ENCODE data around the gene STAMBPL1.

STAMBPL1 gene

DNA sequence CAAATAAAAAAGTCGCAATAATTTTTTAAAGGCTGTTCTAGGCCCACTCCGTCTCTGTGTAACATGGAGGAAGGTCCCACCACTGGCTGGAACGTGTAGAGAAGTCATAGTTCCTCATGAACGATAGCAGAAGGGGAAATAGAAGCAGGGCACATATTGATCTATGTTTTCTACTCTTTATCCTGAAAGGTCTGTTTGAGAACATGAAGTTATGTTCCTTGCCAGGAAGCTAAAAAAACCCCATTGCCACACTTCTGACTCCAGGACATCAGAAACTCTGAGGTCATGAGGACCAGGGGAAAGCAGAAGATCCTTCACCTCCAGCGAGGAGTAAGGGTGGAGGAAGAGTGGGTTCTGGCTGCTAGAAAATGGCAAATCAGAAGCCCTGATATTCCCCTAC is 39.2 kb upstream of the STAMBPL1 start:
- no peak overlapping the region for H3K4me3 ChIP-seq (ENCODE audit: low read depth, low read length)
- no peak overlapping the region for H3K9ac ChIP-seq (ENCODE audit: low read depth, low read length)
- H3K27me3 ChIP-seq (ENCODE audit: control insufficient read depth, insufficient read depth, low read length) = no peaks in the 10 kb centered on the region

DNA sequence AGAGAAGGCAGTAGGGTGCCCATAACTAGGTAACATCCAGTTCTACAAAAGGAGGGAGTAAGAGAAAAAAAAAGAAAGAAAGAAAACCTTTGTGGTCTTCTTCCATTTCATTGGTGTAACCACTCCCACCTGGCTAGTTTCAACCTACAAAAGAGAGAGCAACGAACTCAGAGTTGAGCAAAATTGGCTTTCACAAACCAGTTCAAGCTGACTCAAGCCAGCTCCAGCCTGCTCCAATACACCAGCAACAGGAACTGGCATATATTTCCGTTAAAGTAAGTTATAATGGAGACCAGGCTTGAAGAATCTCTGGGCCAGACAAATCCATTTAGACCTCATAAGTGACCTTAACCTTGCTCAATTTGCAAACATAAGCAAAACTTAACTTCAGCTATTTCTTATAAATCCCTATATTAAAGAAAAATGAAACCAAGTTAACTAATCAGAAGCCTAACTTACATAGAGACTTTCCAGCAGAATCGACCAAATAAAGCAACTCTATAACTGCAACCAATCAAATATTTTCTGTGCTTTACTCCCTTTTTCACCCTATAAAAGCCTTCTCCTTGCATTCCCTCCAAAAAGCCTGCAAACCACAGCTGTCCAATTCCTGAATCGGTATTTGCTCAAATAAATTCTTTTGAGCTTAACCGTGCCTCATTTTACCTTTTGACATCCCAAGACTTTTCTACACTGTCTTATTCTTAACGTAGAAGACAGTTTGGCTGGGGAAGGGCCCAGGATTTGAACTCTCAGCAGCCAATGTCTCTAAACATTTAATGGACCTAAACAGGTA is 38.5 kb upstream of the STAMBPL1 start:
- H3K9me3 ChIP-seq (ENCODE audit: control insufficient read depth, insufficient read depth, low read length) = no peaks in the 10 kb centered on the region
- H3K4me3 ChIP-seq (ENCODE audit: low read depth, low read length) = no peak overlapping the region
- H3K36me3 ChIP-seq (ENCODE audit: control insufficient read depth, insufficient read depth, low read length) = no peaks in the 10 kb centered on the region
- no peaks in the 10 kb centered on the region for H3K27me3 ChIP-seq (ENCODE audit: control insufficient read depth, insufficient read depth, low read length)
- H3K4me1 ChIP-seq (ENCODE audit: control insufficient read depth, insufficient read depth, low read length) = no peaks in the 10 kb centered on the region
- H3K9ac ChIP-seq (ENCODE audit: low read depth, low read length) = no peak overlapping the region

More for the DNA sequence above, 39.2 kb upstream of the STAMBPL1 start:
- no peaks in the 10 kb centered on the region for H3K9me3 ChIP-seq (ENCODE audit: control insufficient read depth, insufficient read depth, low read length)
- H3K36me3 ChIP-seq (ENCODE audit: control insufficient read depth, insufficient read depth, low read length) = no peaks in the 10 kb centered on the region
- no peaks in the 10 kb centered on the region for H3K4me1 ChIP-seq (ENCODE audit: control insufficient read depth, insufficient read depth, low read length)

- no peak overlapping the region for H3K4me3 ChIP-seq (ENCODE audit: low read depth, low read length)
- H3K9ac ChIP-seq (ENCODE audit: low read depth, low read length) = no peak overlapping the region
- H3K4me1 ChIP-seq (ENCODE audit: control insufficient read depth, insufficient read depth, low read length) = no peaks in the 10 kb centered on the region
- H3K9me3 ChIP-seq (ENCODE audit: control insufficient read depth, insufficient read depth, low read length) = no peaks in the 10 kb centered on the region
- no peaks in the 10 kb centered on the region for H3K36me3 ChIP-seq (ENCODE audit: control insufficient read depth, insufficient read depth, low read length)
- H3K27me3 ChIP-seq (ENCODE audit: control insufficient read depth, insufficient read depth, low read length) = no peaks in the 10 kb centered on the region
Measured at GRCh38 chr10:88843171-88843570, 36.9 kb upstream of the STAMBPL1 start.

GRCh38 chr10:88848499-88848898 is 31.5 kb upstream of the STAMBPL1 start:
- Histone ChIP-seq H3K36me3 (ENCODE audit: control insufficient read depth, insufficient read depth, low read length) (no peaks in the 10 kb centered on the region), H3K9ac (ENCODE audit: low read depth, low read length) (no peak overlapping the region), H3K9me3 (ENCODE audit: control insufficient read depth, insufficient read depth, low read length) (no peaks in the 10 kb centered on the region), H3K4me3 (ENCODE audit: low read depth, low read length) (no peak overlapping the region), H3K27me3 (ENCODE audit: control insufficient read depth, insufficient read depth, low read length) (no peaks in the 10 kb centered on the region), H3K4me1 (ENCODE audit: control insufficient read depth, insufficient read depth, low read length) (peaks cover 3% of the 10 kb centered on the region)

DNA sequence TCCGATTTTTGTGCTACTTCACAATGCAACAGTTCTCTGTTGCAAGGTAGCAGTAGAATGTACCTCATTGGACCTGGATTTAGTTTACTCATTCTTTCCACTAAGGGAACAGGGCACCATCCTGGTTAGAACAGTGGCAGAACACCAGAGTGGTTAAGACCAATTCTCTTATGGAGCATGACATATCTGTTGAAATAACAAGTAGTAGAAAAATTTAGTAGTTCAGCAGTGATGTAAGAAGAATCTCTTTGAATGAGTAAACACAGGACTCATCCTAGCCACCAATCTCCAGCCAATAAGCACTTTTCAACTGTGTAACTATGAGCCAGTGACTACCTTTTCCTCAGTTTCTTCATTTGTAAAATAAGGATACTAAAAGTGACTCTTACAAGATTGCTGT is 30.8 kb upstream of the STAMBPL1 start:
- H3K36me3 ChIP-seq (ENCODE audit: control insufficient read depth, insufficient read depth, low read length) = no peaks in the 10 kb centered on the region
- H3K9ac ChIP-seq (ENCODE audit: low read depth, low read length) = no peak overlapping the region
- no peak overlapping the region for H3K4me3 ChIP-seq (ENCODE audit: low read depth, low read length)
- peaks cover 5% of the 10 kb centered on the region for H3K4me1 ChIP-seq (ENCODE audit: control insufficient read depth, insufficient read depth, low read length)
- H3K9me3 ChIP-seq (ENCODE audit: control insufficient read depth, insufficient read depth, low read length) = no peaks in the 10 kb centered on the region
- H3K27me3 ChIP-seq (ENCODE audit: control insufficient read depth, insufficient read depth, low read length) = no peaks in the 10 kb centered on the region

GRCh38 chr10:88850712-88851111 is 29.3 kb upstream of the STAMBPL1 start:
- Histone ChIP-seq H3K36me3 (ENCODE audit: control insufficient read depth, insufficient read depth, low read length) (no peaks in the 10 kb centered on the region), H3K9ac (ENCODE audit: low read depth, low read length) (no peak overlapping the region), H3K4me3 (ENCODE audit: low read depth, low read length) (no peak overlapping the region), H3K4me1 (ENCODE audit: control insufficient read depth, insufficient read depth, low read length) (peaks cover 5% of the 10 kb centered on the region), H3K9me3 (ENCODE audit: control insufficient read depth, insufficient read depth, low read length) (no peaks in the 10 kb centered on the region), H3K27me3 (ENCODE audit: control insufficient read depth, insufficient read depth, low read length) (no peaks in the 10 kb centered on the region)

- Histone ChIP-seq H3K9me3 (ENCODE audit: control insufficient read depth, insufficient read depth, low read length) (no peaks in the 10 kb centered on the region), H3K36me3 (ENCODE audit: control insufficient read depth, insufficient read depth, low read length) (no peaks in the 10 kb centered on the region), H3K9ac (ENCODE audit: low read depth, low read length) (no peak within 1 kb of the TSS), H3K4me1 (ENCODE audit: control insufficient read depth, insufficient read depth, low read length) (peaks cover 5% of the 10 kb centered on the region), H3K4me3 (ENCODE audit: low read depth, low read length) (no peak within 1 kb of the TSS), H3K27me3 (ENCODE audit: control insufficient read depth, insufficient read depth, low read length) (no peaks in the 10 kb centered on the region)
Measured at GRCh38 chr10:88851706-88852105, 28.3 kb upstream of the STAMBPL1 start, which contains the start of gene ANKRD22. ANKRD22 (minus strand) TSS chr10:88851844; CDS start chr10:88851607, 237 bp downstream.

DNA sequence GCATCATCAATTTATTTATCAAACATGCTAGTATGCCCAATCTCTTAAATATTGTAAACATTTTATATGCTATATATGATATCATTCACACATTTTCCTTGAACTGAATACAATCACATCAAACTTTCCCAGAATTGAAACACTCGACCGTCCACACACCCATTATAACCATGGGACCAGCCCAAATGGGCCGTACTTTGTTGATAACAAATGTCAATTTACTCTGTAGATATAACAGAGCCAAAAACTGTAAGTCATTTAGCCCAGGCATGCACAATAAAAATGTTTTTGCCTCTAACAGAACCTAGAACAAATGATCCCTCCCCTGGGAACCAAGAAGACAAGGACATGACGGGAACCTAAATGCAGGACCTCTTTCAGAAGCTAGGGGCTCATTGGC is 27.7 kb upstream of the STAMBPL1 start:
- Histone ChIP-seq H3K9me3 (ENCODE audit: control insufficient read depth, insufficient read depth, low read length) (no peaks in the 10 kb centered on the region), H3K4me3 (ENCODE audit: low read depth, low read length) (no peak overlapping the region), H3K9ac (ENCODE audit: low read depth, low read length) (no peak overlapping the region), H3K36me3 (ENCODE audit: control insufficient read depth, insufficient read depth, low read length) (no peaks in the 10 kb centered on the region), H3K27me3 (ENCODE audit: control insufficient read depth, insufficient read depth, low read length) (no peaks in the 10 kb centered on the region), H3K4me1 (ENCODE audit: control insufficient read depth, insufficient read depth, low read length) (peaks cover 5% of the 10 kb centered on the region)

- Histone ChIP-seq H3K4me3 (ENCODE audit: low read depth, low read length) (no peak overlapping the region), H3K9ac (ENCODE audit: low read depth, low read length) (no peak overlapping the region), H3K9me3 (ENCODE audit: control insufficient read depth, insufficient read depth, low read length) (no peaks in the 10 kb centered on the region), H3K27me3 (ENCODE audit: control insufficient read depth, insufficient read depth, low read length) (no peaks in the 10 kb centered on the region), H3K36me3 (ENCODE audit: control insufficient read depth, insufficient read depth, low read length) (no peaks in the 10 kb centered on the region), H3K4me1 (ENCODE audit: control insufficient read depth, insufficient read depth, low read length) (peaks cover 5% of the 10 kb centered on the region)
Measured at GRCh38 chr10:88853155-88853881, 26.7 kb upstream of the STAMBPL1 start.

- H3K27me3 ChIP-seq (ENCODE audit: control insufficient read depth, insufficient read depth, low read length) = no peaks in the 10 kb centered on the region
Measured at GRCh38 chr10:88854684-88855083, 25.4 kb upstream of the STAMBPL1 start.

DNA sequence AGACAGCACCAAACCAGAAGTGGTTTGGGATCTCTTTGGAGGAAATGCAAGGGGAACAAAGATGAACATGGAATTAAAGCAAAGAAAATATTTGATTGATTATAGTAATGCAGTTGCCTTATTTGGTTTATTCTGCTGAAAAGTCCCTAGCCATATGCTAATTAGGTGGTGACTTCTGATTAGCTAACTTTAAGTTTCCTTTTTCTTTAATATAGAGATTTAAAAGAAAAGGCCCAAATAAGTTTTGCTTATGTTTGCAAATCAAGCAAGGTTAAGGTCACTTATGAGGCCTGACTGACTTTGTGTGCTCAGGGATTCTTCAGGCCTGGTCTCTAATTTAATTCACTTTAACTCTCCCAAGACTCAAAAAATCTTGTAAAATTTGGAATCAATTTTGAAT is 22.2 kb upstream of the STAMBPL1 start:
- Histone ChIP-seq H3K27me3 (ENCODE audit: control insufficient read depth, insufficient read depth, low read length) (no peaks in the 10 kb centered on the region), H3K9me3 (ENCODE audit: control insufficient read depth, insufficient read depth, low read length) (no peaks in the 10 kb centered on the region), H3K9ac (ENCODE audit: low read depth, low read length) (no peak overlapping the region), H3K4me3 (ENCODE audit: low read depth, low read length) (no peak overlapping the region), H3K36me3 (ENCODE audit: control insufficient read depth, insufficient read depth, low read length) (no peaks in the 10 kb centered on the region), H3K4me1 (ENCODE audit: control insufficient read depth, insufficient read depth, low read length) (peaks cover 3% of the 10 kb centered on the region)

More at GRCh38 chr10:88854684-88855083, 25.4 kb upstream of the STAMBPL1 start:
- peaks cover 5% of the 10 kb centered on the region for H3K4me1 ChIP-seq (ENCODE audit: control insufficient read depth, insufficient read depth, low read length)
- H3K4me3 ChIP-seq (ENCODE audit: low read depth, low read length) = no peak overlapping the region
- no peaks in the 10 kb centered on the region for H3K36me3 ChIP-seq (ENCODE audit: control insufficient read depth, insufficient read depth, low read length)
- no peak overlapping the region for H3K9ac ChIP-seq (ENCODE audit: low read depth, low read length)
- no peaks in the 10 kb centered on the region for H3K9me3 ChIP-seq (ENCODE audit: control insufficient read depth, insufficient read depth, low read length)

- Histone ChIP-seq H3K27me3 (ENCODE audit: control insufficient read depth, insufficient read depth, low read length) (no peaks in the 10 kb centered on the region), H3K4me1 (ENCODE audit: control insufficient read depth, insufficient read depth, low read length) (peaks cover 1% of the 10 kb centered on the region), H3K36me3 (ENCODE audit: control insufficient read depth, insufficient read depth, low read length) (no peaks in the 10 kb centered on the region), H3K9me3 (ENCODE audit: control insufficient read depth, insufficient read depth, low read length) (no peaks in the 10 kb centered on the region), H3K9ac (ENCODE audit: low read depth, low read length) (no peak overlapping the region), H3K4me3 (ENCODE audit: low read depth, low read length) (no peak overlapping the region)
Measured at GRCh38 chr10:88858491-88858890, 21.6 kb upstream of the STAMBPL1 start.
